ENCODE results near the gene CIAO3.

CIAO3 gene

DNA sequence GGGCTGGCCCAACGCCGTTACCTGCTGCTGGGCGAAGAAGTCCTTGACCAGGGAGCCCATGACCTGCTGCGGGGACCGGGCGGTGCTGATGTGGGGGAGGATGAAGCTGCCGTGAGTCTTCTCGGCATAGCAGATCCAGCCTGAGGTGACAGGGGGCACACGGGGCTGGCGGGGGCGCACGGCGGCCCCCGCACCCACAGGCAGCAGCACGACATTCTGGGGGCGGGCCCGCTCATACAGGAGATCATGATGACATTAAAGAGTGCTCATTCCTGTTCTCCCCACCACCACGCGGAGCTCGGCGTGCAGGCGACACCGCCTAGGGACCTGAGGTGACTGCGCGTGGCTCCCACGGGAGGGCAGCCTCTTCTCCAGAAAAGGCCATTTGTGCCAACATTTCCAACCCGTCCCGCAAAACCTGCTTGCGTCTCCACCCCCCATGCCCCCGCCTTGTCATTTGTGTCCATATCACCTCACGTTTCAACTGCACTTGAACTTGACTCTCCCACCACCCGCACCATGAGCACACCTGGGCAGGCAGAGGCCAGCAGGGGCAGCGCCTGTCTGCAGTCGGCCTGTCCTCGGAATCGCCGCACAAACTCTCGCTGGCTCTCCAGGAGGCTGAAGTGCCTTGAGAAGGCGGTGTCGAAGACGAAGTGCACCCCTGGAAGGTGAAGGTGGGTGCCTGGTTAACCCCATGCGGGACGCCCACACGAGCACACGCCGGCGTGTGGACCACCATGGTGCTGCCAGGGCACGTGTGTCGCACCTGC, 6.4 kb downstream of the CIAO3 start:
- DNase-seq, result no peak

DNA sequence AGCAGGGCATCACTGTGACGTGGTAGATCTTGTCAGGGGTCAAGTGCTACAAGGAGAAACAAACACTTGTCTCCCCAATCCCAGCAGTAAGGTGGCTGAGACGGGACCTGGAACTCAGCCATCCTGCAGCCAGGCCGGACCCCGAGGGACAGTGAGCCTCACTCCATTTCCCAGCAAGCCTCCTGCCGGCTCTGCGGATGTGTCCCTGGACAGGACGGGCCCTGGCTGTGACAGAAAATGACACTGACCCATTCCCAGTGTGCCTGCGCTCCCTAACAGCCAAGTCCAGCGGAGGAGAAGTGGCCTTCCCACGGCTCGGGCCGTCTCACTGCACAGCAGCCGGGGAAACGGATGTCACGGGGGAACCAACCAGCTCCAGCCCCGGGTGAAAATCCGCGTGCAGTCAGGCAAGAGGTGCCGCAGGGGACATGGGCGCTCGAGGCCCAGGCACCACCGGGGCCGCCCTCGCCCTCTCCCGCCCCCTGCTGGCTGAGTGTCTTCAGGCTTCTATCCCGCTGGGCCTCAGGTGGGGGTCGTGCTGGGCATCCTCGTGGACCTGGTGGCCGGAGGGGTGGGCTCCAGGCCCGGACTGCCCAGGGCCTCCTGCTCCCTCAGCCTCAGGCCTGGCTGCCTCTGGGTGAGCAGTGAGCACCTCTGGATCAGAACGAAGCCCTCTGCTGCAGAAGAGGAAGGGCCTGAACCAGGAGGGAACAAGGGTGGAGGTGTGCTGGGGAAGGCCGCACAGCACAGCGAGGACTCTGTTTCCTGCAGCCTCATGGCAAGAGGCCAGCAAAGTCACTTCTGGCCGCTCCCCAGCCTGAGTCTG, 7.2 kb downstream of the CIAO3 start:
- DNase-seq, result no peak

- DNase-seq, result no peak
Measured at GRCh38 chr16:732936-733335, 7.9 kb downstream of the CIAO3 start.

GRCh38 chr16:732332-732731, 8.5 kb downstream of the CIAO3 start:
- DNase-seq, result no peak

GRCh38 chr16:730666-731509, 9.9 kb downstream of the CIAO3 start:
- DNase-seq, result no peak

- no peak for DNase-seq
Measured at GRCh38 chr16:729768-730665, 10.8 kb downstream of the CIAO3 start.

DNA sequence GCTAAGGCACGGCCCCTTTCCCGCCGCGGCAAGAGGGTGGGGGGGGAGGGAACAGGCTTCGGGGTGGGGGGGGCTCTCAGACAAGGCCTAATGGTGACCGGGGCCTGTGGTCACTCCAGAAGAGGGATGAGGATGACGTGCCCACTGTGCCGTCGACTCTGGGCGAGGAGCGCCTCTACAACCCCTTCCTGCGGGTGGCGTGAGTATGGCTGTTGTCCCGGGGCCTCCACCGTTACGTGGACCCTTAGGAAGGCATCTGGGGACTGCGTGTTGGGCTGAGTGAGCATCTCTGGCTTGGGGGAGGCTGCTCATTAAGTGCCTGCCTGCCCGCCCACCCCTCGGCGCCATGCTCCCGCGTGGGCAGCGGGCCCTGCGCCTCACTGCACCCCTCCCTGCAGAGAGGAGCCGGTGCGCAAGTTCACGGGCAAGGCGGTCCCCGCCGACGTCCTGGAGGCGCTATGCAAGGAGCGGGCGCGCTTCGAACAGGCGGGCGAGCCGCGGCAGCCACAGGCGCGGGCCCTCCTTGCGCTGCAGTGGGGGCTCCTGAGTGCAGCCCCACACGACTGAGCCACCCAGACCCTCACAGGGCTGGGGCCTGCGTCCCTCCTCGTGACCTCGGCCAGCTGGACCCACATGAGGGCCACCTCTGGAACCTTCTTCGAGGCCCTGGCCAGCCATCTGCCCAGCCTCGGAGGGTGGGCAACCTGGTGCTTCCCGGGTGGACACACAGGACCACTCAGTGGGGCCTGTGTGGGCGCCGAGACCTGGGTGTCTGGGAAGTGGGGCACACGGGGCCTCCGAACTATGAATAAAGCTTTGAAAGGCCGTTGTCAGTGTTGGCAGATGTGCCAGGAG, 11.7 kb downstream of the CIAO3 start:
- DNase-seq, result no peak

- DNase-seq, result peak; percentile 33
Measured at GRCh38 chr16:728131-728889, 12.5 kb downstream of the CIAO3 start.

DNA sequence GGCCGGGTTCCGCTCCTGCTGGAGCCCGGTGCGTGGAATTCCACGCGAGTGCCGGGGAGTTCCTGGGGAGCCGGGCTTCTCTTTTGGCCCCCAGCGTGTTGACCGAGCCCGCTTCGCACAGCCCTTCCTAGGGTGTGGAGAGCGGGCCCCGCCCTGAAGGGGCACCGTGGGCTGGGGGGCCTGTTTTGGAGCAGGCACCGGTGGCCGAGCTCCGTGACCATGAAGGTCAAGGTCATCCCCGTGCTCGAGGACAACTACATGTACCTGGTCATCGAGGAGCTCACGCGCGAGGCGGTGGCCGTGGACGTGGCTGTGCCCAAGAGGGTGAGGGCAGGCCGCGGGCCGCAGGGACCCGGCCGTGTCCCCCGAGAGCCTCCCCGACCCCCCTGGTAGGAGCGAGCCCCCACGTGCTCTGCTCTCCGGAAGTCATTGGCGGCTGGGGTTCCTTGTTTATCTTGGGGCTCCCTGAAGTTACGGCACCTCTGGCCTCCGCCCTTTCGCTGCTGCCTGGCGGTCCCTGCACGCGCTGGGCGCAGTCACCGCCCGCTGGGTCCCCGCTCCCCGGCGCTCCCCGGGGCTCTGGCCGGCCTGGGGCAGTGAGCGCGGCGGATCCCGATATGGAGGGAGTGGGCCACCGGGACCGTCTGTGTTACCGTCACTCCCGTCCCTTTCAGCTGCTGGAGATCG, 13.4 kb downstream of the CIAO3 start:
- no peak for DNase-seq

- no peak for DNase-seq
Measured at GRCh38 chr16:726438-727290, 14.1 kb downstream of the CIAO3 start, which contains the start of the genes CCDC78 and HAGHL. Gene CCDC78 (minus strand): TSS chr16:726443. CDS start chr16:726367, 76 bp downstream. Gene HAGHL (plus strand): TSS chr16:727106. CDS start chr16:727510, 404 bp downstream.

DNA sequence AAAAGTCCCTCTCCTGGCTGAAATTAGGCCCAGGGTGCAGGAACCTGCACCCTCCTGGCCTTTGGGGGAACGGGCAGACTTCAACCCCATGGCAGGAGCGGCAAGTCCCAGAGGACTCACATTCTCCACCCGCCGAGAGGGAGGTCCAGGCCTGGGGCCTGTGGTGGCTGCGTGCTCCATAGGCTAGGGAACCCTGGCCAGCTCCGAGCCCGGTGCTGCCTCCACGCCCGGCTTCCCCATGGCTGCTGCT, 14.7 kb downstream of the CIAO3 start:
- DNase-seq, result no peak

GRCh38 chr16:725463-726187, 15.2 kb downstream of the CIAO3 start:
- DNase-seq, result no peak

DNA sequence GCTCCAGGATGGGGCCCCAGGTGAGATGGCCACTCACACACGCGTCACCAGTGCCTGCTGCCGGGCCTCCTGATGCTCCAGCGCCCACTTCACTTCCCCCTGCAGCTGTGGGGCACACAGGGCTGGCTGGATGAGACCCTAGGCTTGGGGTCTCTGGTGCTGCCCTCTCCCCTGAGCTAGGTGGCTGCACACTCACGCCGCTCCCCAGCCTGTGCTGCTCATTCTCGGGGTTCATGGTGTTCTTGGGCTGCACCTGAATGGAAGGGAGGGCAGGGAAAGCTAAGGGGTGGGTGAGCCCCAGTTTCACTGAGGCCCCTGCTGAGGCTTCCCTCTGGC, 15.8 kb downstream of the CIAO3 start:
- no peak for DNase-seq

DNA sequence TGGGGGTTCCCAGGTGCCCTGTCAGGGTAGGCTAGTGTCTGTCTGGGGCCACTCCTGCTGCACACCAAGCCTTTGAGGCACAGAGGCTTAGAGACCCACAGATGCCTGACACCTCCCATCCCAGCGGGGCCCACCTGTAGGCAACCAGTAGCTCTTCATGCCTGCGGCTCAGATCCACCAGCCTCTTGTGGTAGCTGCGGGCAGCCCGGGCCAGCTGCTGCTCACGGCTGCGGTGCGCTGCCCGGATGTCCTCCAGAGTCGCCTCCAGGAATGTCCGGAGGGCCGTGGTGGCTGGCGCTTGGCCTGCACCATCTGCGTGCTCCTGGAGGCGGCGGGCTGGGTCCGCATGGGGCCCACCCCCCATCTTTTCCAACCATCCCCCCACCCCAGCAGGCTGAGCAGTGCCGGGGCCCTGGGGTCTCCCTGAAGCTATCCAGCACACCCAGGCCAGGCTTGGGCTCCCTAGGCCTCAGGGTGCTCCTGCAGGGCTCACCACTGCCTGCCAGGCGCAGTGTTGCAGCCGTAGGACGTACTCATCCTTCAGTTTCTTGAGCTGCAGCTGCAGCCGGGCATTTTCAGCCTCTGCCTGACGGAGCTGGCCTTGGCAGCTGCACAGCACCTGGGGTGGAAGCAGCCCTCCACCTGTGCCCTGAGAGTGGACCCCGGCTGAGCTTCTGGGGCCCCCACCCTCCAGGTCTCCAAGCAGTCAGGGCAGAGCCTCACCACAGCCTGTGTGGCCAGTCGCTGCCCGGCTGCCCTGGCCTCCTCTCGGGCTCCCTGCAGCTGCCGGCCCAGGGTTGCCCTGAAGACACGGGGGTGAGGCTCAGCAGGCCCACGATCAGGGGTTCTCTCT, 16.4 kb downstream of the CIAO3 start:
- no peak for DNase-seq

DNA sequence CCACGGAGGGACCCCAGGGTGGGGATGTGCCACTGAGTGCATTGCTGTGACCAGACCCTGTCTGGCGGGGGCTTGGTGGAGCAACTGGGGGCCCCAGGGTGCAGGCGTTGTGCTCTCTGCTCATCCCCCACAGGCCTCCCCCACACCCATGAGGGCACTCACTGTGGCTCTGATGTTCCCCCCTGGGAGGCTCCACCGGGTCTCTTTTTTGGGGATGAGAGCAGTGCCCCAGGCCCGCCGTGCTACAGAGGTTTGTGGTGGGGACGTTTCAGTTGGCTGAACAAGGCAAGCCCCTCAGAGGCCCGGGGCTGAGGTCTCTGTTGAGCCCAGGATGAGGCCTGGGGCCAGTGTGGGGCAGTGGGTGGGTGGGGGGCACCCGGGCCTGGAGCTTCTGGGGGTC, 17.1 kb downstream of the CIAO3 start:
- no peak for DNase-seq

GRCh38 chr16:722835-723633, 17.8 kb downstream of the CIAO3 start:
- no peak for DNase-seq
